Type B pancreatic cell (in vitro differentiated cells): ENCODE measurements around the gene GLRX3. TPM values are rescaled to one million over a fixed set of nuclear protein-coding genes. Genes with fewer than 3 reads are reported as not detected.

Source experiments
- DNase-seq: peaks from one replicate; pipeline ENCODE4 v3.0.0; 2021; ENCODE audit warnings: mixed read lengths; ENCODE audit not compliant: unreplicated experiment; ENCODE audit errors: extremely low spot score
- H3K27ac Mint-ChIP-seq: 2 replicates; pipeline ENCODE4 v1.8.0; 2021; ENCODE audit warnings: mild to moderate bottlenecking, mixed read lengths
- H3K27me3 Mint-ChIP-seq: 2 replicates; pipeline ENCODE4 v1.8.0; 2021; ENCODE audit warnings: mixed read lengths
- H3K36me3 Mint-ChIP-seq: 2 replicates; pipeline ENCODE4 v1.8.0; 2021; ENCODE audit warnings: mixed read lengths
- H3K4me1 Mint-ChIP-seq: one replicate; pipeline ENCODE4 v1.8.0; 2021; ENCODE audit warnings: mixed read lengths; ENCODE audit not compliant: unreplicated experiment
- H3K4me3 Mint-ChIP-seq: 2 replicates; pipeline ENCODE4 v1.8.0; 2021; ENCODE audit warnings: mild to moderate bottlenecking, mixed read lengths
- H3K9me3 Mint-ChIP-seq: 2 replicates; pipeline ENCODE4 v1.8.0; 2021; ENCODE audit warnings: mixed read lengths
- CTCF ChIP-seq: fragments of 200-600 bp; sonication (generic); conservative IDR thresholded peaks from 2 replicates; pipeline ENCODE4 v1.5.0; 2021; ENCODE audit warnings: antibody characterized with exemption, mild to moderate bottlenecking
- total RNA-seq: library from RNA; stranded (reverse); gene quantifications from 2 replicates; pipeline ENCODE4 v1.2.1, GENCODE V29; 2021; ENCODE audit warnings: low replicate concordance

The GLRX3 gene
- total RNA-seq, 1 donor from 2014 or later, result 77.4 TPM

DNA sequence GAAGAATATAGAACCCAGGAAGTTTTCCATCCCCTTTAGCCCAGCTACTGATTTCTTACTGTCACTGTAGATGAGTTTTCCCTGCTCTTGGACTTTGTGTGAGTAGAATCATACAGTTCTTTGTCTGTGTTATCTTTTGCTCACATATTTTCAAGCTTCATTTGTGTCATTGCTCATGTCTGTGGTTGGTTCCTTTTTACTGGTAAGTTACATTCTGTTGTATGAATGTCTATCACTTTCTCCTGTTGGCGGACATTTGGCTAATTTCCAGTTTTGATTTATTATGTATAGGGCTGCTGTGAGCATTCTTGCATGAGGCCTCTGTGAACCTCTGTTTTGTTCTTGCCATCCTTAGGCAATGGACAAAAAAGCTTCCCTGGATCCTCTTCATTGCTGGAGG, 5.3 kb downstream of the GLRX3 start:
- no peaks in the 10 kb centered on the region for H3K27me3 Mint-ChIP-seq
- no peak for DNase-seq
- no peak overlapping the region for H3K4me3 Mint-ChIP-seq
- H3K36me3 Mint-ChIP-seq, result peaks cover 24% of the 10 kb centered on the region
- no peak for TF ChIP-seq CTCF
- no peaks in the 10 kb centered on the region for H3K9me3 Mint-ChIP-seq
- H3K4me1 Mint-ChIP-seq, result peaks cover 38% of the 10 kb centered on the region
- peak overlapping the region; percentile 15 for H3K27ac Mint-ChIP-seq

GRCh38 chr10:130141878-130142277, 5.7 kb downstream of the GLRX3 start:
- Mint-ChIP-seq H3K9me3 (no peaks in the 10 kb centered on the region), H3K36me3 (peaks cover 27% of the 10 kb centered on the region), H3K27ac (peak overlapping the region; percentile 15), H3K27me3 (no peaks in the 10 kb centered on the region), H3K4me3 (no peak overlapping the region), H3K4me1 (peaks cover 38% of the 10 kb centered on the region)
- TF ChIP-seq CTCF, result no peak
- no peak for DNase-seq

- H3K36me3 Mint-ChIP-seq, result peaks cover 45% of the 10 kb centered on the region
- no peaks in the 10 kb centered on the region for H3K27me3 Mint-ChIP-seq
- TF ChIP-seq CTCF, result no peak
- H3K9me3 Mint-ChIP-seq, result no peaks in the 10 kb centered on the region
- peaks cover 16% of the 10 kb centered on the region for H3K4me1 Mint-ChIP-seq
- no peak for DNase-seq
- H3K4me3 Mint-ChIP-seq, result no peak overlapping the region
- H3K27ac Mint-ChIP-seq, result peak overlapping the region; percentile 11
These were observed 9.9 kb downstream of the GLRX3 start for GRCh38 chr10:130146042-130146441.

DNA sequence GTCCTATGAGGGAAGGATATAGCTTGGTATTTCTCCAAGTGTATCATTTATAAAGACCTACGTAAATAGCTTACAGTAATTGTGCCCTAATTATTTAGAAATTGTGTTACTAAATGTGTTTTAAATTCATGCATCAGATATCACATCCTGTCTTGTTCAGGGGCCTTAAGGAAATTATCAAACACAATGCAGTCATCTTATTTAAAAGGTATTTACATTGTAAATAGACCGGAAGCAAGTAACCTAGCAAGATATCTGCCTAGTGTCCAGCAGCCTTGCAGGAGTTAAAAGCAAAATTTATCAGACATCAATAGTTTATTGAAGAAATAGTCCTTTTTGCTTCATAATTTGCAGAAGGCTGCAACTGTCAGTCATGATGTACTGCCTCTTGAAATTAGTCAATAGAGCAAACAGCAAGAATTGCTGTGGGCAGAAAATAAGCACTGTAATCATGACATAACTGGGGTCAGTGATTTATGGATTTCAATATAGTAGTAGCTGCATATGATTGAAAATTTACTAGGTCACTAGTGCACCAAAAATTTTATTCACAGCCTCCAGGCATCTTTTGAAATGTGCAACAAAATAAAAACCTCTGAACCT, 23.1 kb downstream of the GLRX3 start:
- H3K9me3 Mint-ChIP-seq, result no peaks in the 10 kb centered on the region
- peaks cover 27% of the 10 kb centered on the region for H3K36me3 Mint-ChIP-seq
- H3K27ac Mint-ChIP-seq, result no peak overlapping the region
- DNase-seq, result no peak
- H3K27me3 Mint-ChIP-seq, result no peaks in the 10 kb centered on the region
- no peak for TF ChIP-seq CTCF
- H3K4me1 Mint-ChIP-seq, result no peaks in the 10 kb centered on the region
- H3K4me3 Mint-ChIP-seq, result no peak overlapping the region

- H3K9me3 Mint-ChIP-seq, result no peaks in the 10 kb centered on the region
- DNase-seq, result no peak
- no peak overlapping the region for H3K4me3 Mint-ChIP-seq
- no peak overlapping the region for H3K27ac Mint-ChIP-seq
- peak; percentile 33 for TF ChIP-seq CTCF
- no peaks in the 10 kb centered on the region for H3K4me1 Mint-ChIP-seq
- no peaks in the 10 kb centered on the region for H3K27me3 Mint-ChIP-seq
- peaks cover 15% of the 10 kb centered on the region for H3K36me3 Mint-ChIP-seq
These were observed 24.6 kb downstream of the GLRX3 start for GRCh38 chr10:130160775-130161174.

GRCh38 chr10:130161331-130161730, 25.1 kb downstream of the GLRX3 start:
- TF ChIP-seq CTCF, result no peak
- peaks cover 17% of the 10 kb centered on the region for H3K36me3 Mint-ChIP-seq
- DNase-seq, result no peak
- no peak overlapping the region for H3K4me3 Mint-ChIP-seq
- no peaks in the 10 kb centered on the region for H3K27me3 Mint-ChIP-seq
- no peaks in the 10 kb centered on the region for H3K9me3 Mint-ChIP-seq
- H3K4me1 Mint-ChIP-seq, result no peaks in the 10 kb centered on the region
- no peak overlapping the region for H3K27ac Mint-ChIP-seq
